ENCODE results near the gene SMPDL3B. TPM values are rescaled to one million over a fixed set of nuclear protein-coding genes. Genes with fewer than 3 reads are reported as not detected.

SMPDL3B gene
- total RNA-seq, 4 donors from 2014 or later: 0.48 to 3.2 (median 1.7) TPM

DNA sequence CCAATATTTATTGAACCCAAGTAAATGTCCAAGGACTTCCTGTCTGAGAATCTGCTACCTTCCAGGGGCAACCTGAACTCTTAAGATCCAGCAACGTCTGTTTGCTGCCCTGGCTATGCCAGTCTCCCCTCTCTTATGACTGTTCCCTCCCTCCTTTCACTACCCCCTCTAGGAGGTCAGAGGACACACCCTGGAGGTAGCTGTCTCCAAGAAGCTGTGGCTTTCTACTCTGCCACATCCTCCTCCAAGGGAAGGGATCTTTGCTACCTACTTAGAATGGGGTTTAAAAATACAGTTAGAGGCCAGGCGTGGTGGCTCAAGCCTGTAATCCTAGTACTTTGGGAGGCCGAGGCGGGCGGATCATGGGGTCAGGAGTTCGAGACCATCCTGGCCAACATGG, 3.6 kb upstream of the SMPDL3B start:
- H3K27ac ChIP-seq: no peak overlapping the region
- DNase-seq (ENCODE audit: low spot score in 2 of 2): no peak
- H3K4me1 ChIP-seq: peaks cover 10% of the 10 kb centered on the region
- no peaks in the 10 kb centered on the region for H3K36me3 ChIP-seq
- no peaks in the 10 kb centered on the region for H3K9me3 ChIP-seq
- 83% methylated on average over 6 of the region's 6 CpGs for WGBS
- no peak overlapping the region for H3K4me3 ChIP-seq
- peaks cover 6% of the 10 kb centered on the region for H3K27me3 ChIP-seq
- TF ChIP-seq POLR2AphosphoS5 (IDR thresholded peaks at IDR 0.05) (no peak), POLR2A (IDR thresholded peaks at IDR 0.05) (no peak), EP300 (IDR thresholded peaks at IDR 0.05) (no peak)
- TF ChIP-seq, protein P1, sequence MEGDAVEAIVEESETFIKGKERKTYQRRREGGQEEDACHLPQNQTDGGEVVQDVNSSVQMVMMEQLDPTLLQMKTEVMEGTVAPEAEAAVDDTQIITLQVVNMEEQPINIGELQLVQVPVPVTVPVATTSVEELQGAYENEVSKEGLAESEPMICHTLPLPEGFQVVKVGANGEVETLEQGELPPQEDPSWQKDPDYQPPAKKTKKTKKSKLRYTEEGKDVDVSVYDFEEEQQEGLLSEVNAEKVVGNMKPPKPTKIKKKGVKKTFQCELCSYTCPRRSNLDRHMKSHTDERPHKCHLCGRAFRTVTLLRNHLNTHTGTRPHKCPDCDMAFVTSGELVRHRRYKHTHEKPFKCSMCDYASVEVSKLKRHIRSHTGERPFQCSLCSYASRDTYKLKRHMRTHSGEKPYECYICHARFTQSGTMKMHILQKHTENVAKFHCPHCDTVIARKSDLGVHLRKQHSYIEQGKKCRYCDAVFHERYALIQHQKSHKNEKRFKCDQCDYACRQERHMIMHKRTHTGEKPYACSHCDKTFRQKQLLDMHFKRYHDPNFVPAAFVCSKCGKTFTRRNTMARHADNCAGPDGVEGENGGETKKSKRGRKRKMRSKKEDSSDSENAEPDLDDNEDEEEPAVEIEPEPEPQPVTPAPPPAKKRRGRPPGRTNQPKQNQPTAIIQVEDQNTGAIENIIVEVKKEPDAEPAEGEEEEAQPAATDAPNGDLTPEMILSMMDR (IDR thresholded peaks at IDR 0.05): no peak

DNA sequence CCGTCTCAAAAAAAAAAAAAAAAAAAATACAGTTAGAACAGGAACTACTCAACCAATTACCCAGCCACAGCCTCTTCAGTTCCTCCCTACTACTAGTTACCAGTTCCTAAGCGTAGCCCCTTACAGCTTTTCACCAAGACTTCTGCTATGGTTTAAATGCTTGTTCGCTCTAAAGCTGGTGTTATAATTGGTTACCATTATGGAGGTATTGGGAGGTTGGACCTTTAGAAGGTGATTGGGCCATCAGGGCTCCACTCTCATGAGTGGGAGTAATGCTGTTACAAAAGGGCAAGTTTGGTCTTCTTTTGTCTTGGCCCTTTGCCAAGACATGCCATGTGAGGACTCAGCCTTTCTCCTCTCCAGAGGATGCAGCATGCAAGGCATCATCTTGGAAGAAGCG, 3.0 kb upstream of the SMPDL3B start:
- Histone ChIP-seq H3K27ac (no peak overlapping the region), H3K9me3 (no peaks in the 10 kb centered on the region), H3K4me3 (no peak overlapping the region), H3K27me3 (peaks cover 6% of the 10 kb centered on the region), H3K36me3 (no peaks in the 10 kb centered on the region), H3K4me1 (peaks cover 10% of the 10 kb centered on the region)
- WGBS: 78% methylated on average over 4 of the region's 4 CpGs
- TF ChIP-seq EP300 (IDR thresholded peaks at IDR 0.05) (no peak), POLR2AphosphoS5 (IDR thresholded peaks at IDR 0.05) (no peak), POLR2A (IDR thresholded peaks at IDR 0.05) (no peak)
- TF ChIP-seq, protein P1 (IDR thresholded peaks at IDR 0.05): no peak
- DNase-seq (ENCODE audit: low spot score in 2 of 2): no peak

DNA sequence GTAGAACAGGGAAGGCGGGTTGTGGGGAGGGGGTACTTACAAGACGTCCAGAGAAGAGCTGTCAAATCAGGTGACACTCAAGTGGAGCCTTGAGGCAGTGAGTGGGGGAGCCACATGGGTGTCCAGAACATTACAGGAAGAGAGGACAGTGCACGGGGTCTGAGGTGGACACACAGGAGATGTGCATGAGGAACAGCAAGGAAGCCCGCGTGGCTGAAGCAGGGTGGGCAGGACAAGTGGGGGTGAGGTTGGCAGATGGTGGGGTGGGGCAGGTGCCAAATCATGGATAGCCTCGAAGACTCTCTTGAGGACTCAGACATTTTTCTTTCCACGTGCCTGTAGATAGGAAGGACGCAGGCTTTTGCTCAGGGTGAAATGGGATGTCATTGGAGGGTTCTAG, 921 bp downstream of the SMPDL3B start:
- peaks cover 6% of the 10 kb centered on the region for H3K27me3 ChIP-seq
- no peak overlapping the region for H3K4me3 ChIP-seq
- H3K9me3 ChIP-seq: no peaks in the 10 kb centered on the region
- DNase-seq (ENCODE audit: low spot score in 2 of 2): no peak
- no peak overlapping the region for H3K27ac ChIP-seq
- TF ChIP-seq POLR2AphosphoS5 (IDR thresholded peaks at IDR 0.05) (no peak), EP300 (IDR thresholded peaks at IDR 0.05) (no peak), POLR2A (IDR thresholded peaks at IDR 0.05) (no peak)
- TF ChIP-seq, protein P1 (IDR thresholded peaks at IDR 0.05): no peak
- 54% methylated on average over 8 of the region's 8 CpGs for WGBS
- H3K36me3 ChIP-seq: no peaks in the 10 kb centered on the region
- H3K4me1 ChIP-seq: peaks cover 10% of the 10 kb centered on the region

DNA sequence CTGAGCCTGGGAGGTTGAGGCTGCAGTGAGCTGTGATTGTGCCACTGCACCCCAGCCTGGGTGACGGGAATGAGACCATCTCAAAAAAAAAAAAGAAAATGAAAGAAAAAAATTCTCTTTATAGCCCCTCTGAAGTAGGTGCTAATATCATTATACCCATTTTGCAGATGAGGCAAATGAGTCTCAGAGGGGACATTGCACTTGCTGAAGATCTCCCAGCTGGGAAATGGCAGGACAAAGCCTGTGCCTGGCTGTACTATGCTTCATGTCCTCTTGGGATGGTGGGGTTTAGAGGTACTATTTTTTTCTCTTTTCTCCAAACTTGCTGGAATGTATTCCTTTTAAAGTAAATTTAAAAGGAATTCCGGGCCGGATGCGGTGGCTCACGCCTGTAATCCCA, 1.6 kb downstream of the SMPDL3B start:
- TF ChIP-seq, protein P1 (IDR thresholded peaks at IDR 0.05): no peak
- TF ChIP-seq POLR2AphosphoS5 (IDR thresholded peaks at IDR 0.05) (no peak), EP300 (IDR thresholded peaks at IDR 0.05) (no peak), POLR2A (IDR thresholded peaks at IDR 0.05) (no peak)
- no peaks in the 10 kb centered on the region for H3K36me3 ChIP-seq
- no peak overlapping the region for H3K4me3 ChIP-seq
- H3K9me3 ChIP-seq: no peaks in the 10 kb centered on the region
- H3K27me3 ChIP-seq: peaks cover 6% of the 10 kb centered on the region
- H3K27ac ChIP-seq: no peak overlapping the region
- peaks cover 10% of the 10 kb centered on the region for H3K4me1 ChIP-seq
- WGBS: 92% methylated on average over 5 of the region's 5 CpGs
- DNase-seq (ENCODE audit: low spot score in 2 of 2): no peak

DNA sequence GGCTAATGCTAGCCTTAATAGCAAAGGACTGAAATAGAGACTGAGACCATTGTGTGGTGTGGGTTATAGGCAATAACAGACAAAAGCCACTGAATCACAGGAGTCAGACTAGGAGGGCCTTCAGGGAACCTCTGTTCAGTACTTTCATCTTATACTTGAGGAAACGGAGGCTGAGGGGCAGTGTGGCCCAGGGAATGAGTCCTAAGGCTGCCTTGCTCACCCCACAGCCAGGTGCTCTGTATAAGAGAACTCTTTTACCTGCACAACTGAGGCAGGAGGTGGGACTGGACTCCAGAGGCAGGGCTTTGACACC, 2.7 kb downstream of the SMPDL3B start:
- TF ChIP-seq EP300 (IDR thresholded peaks at IDR 0.05): no peak
- TF ChIP-seq, protein P1 (IDR thresholded peaks at IDR 0.05): no peak
- no peak for TF ChIP-seq POLR2A (IDR thresholded peaks at IDR 0.05)
- no peak for TF ChIP-seq POLR2AphosphoS5 (IDR thresholded peaks at IDR 0.05)

More for the DNA sequence above, 2.7 kb downstream of the SMPDL3B start:
- 83% methylated on average over 1 of the region's 1 CpG for WGBS
- Histone ChIP-seq H3K4me1 (peaks cover 10% of the 10 kb centered on the region), H3K27me3 (peaks cover 6% of the 10 kb centered on the region), H3K9me3 (no peaks in the 10 kb centered on the region), H3K36me3 (no peaks in the 10 kb centered on the region), H3K27ac (no peak overlapping the region), H3K4me3 (no peak overlapping the region)
- no peak for DNase-seq (ENCODE audit: low spot score in 2 of 2)
